ENCODE results near the gene NCKAP5.

The NCKAP5 gene

GRCh38 chr2:133456971-133457370 is 111.3 kb downstream of the NCKAP5 start:
- no peak for DNase-seq

- no peak for DNase-seq
Measured at GRCh38 chr2:133456156-133456555, 112.1 kb downstream of the NCKAP5 start.

- no peak for DNase-seq
Measured at GRCh38 chr2:133453032-133453431, 115.2 kb downstream of the NCKAP5 start.

GRCh38 chr2:133452583-133452982 is 115.7 kb downstream of the NCKAP5 start:
- DNase-seq: no peak

- DNase-seq: no peak
Measured at GRCh38 chr2:133452146-133452545, 116.1 kb downstream of the NCKAP5 start.

GRCh38 chr2:133448195-133448594 is 120.1 kb downstream of the NCKAP5 start:
- no peak for DNase-seq

- no peak for DNase-seq
Measured at GRCh38 chr2:133447303-133447702, 121.0 kb downstream of the NCKAP5 start.

- DNase-seq: no peak
Measured at GRCh38 chr2:133444465-133444864, 123.8 kb downstream of the NCKAP5 start.

GRCh38 chr2:133442393-133442792 is 125.9 kb downstream of the NCKAP5 start:
- no peak for DNase-seq

- DNase-seq: no peak
Measured at GRCh38 chr2:133439565-133439920, 128.7 kb downstream of the NCKAP5 start.

GRCh38 chr2:133438848-133439564 is 129.3 kb downstream of the NCKAP5 start:
- DNase-seq: no peak

- no peak for DNase-seq
Measured at GRCh38 chr2:133438026-133438425, 130.2 kb downstream of the NCKAP5 start.

- DNase-seq: no peak
Measured at GRCh38 chr2:133437492-133437891, 130.8 kb downstream of the NCKAP5 start.

GRCh38 chr2:133434959-133435668 is 133.1 kb downstream of the NCKAP5 start:
- DNase-seq: no peak

- DNase-seq: no peak
Measured at GRCh38 chr2:133433455-133434451, 134.5 kb downstream of the NCKAP5 start.

- no peak for DNase-seq
Measured at GRCh38 chr2:133432778-133433177, 135.5 kb downstream of the NCKAP5 start.

- no peak for DNase-seq
Measured at GRCh38 chr2:133431289-133431688, 137.0 kb downstream of the NCKAP5 start.

- DNase-seq: no peak
Measured at GRCh38 chr2:133426791-133427190, 141.5 kb downstream of the NCKAP5 start.

- no peak for DNase-seq
Measured at GRCh38 chr2:133425612-133426011, 142.7 kb downstream of the NCKAP5 start.

- DNase-seq: no peak
Measured at GRCh38 chr2:133424876-133425275, 143.4 kb downstream of the NCKAP5 start.

- DNase-seq: no peak
Measured at GRCh38 chr2:133422931-133423351, 145.3 kb downstream of the NCKAP5 start.

GRCh38 chr2:133421516-133422324 is 146.5 kb downstream of the NCKAP5 start:
- no peak for DNase-seq
